Karpas-422 (cell line): ENCODE data around the gene C1orf159. TPM values are rescaled to one million over a fixed set of nuclear protein-coding genes. Genes with fewer than 3 reads are reported as not detected.

ENCODE experiments used
- DNase-seq: peaks from one replicate; pipeline ENCODE4 v3.0.0-alpha.2; 2015
- H2AFZ ChIP-seq: fragments of 200-600 bp; sonication (generic); 2 replicates; pipeline ENCODE4 v1.6.1; 2014; ENCODE audit warnings: antibody characterized with exemption, low read length, mixed read lengths
- H3K27ac ChIP-seq: fragments of 200-600 bp; sonication (generic); 2 replicates; pipeline ENCODE4 v1.5.1; 2014; ENCODE audit warnings: mild to moderate bottlenecking, low read length, moderate library complexity
- H3K27me3 ChIP-seq: fragments of 200-600 bp; sonication (generic); 2 replicates; pipeline ENCODE4 v1.6.1; 2014; ENCODE audit warnings: low read length, mixed read lengths
- H3K36me3 ChIP-seq: fragments of 200-600 bp; sonication (generic); 2 replicates; pipeline ENCODE4 v1.6.1; 2014; ENCODE audit warnings: low read length, mixed read lengths; ENCODE audit not compliant: insufficient read depth
- H3K4me1 ChIP-seq: fragments of 200-600 bp; sonication (generic); 2 replicates; pipeline ENCODE4 v1.6.1; 2014; ENCODE audit warnings: mild to moderate bottlenecking, low read length, mixed read lengths
- H3K4me2 ChIP-seq: fragments of 200-600 bp; sonication (generic); 2 replicates; pipeline ENCODE4 v1.6.1; 2014; ENCODE audit warnings: low read length, low read depth, mild to moderate bottlenecking; ENCODE audit not compliant: poor library complexity, severe bottlenecking
- H3K4me3 ChIP-seq: fragments of 200-600 bp; sonication (generic); 2 replicates; pipeline ENCODE4 v1.5.1; 2014; ENCODE audit warnings: mild to moderate bottlenecking, antibody characterized with exemption, low read length, mixed read lengths
- H3K79me2 ChIP-seq: fragments of 200-600 bp; sonication (generic); 2 replicates; pipeline ENCODE4 v1.6.1; 2014; ENCODE audit warnings: mild to moderate bottlenecking, low read length, mixed read lengths
- H3K9ac ChIP-seq: fragments of 200-600 bp; sonication (generic); 2 replicates; pipeline ENCODE4 v1.6.0; 2014; ENCODE audit warnings: low read length
- H3K9me2 ChIP-seq: fragments of 200-600 bp; sonication (generic), shearing (Covaris generic); replicated peaks from 2 replicates; pipeline ENCODE4 v1.6.0; 2014; ENCODE audit warnings: mild to moderate bottlenecking, low read length, moderate library complexity; ENCODE audit not compliant: insufficient read depth
- H3K9me3 ChIP-seq: fragments of 300-700, 200-600 bp; sonication (generic); 2 replicates; pipeline ENCODE4 v1.6.1; 2014; ENCODE audit warnings: low read length, mixed read lengths
- H4K20me1 ChIP-seq: fragments of 200-600 bp; sonication (generic); 2 replicates; pipeline ENCODE4 v1.6.1; 2014; ENCODE audit warnings: mild to moderate bottlenecking, antibody characterized with exemption, low read length, low read depth; ENCODE audit not compliant: insufficient read depth
- total RNA-seq: library from RNA; depleted of rRNA; stranded (reverse); fragments of >200 nt; shearing (Covaris generic); gene quantifications from 2 replicates; pipeline ENCODE4 v1.2.3, GENCODE V29; 2014; ENCODE audit warnings: low replicate concordance

The C1orf159 gene
- total RNA-seq, 1 experiment from 2014 or later: 10.2 TPM

DNA sequence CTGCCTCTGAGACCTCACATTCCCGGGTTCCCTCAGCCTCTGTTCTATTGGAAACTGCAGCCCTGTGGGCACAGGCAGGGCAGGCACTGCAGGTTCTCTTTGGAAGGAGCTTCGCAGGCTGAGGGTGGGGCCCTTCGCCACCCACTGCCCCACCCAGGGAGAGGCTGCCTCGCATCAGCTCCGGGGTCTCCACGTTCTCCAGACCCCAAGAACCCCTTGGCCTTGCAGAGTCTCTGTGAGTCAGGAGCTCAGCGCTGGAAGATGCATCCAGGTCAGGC lies 8.6 kb upstream of the C1orf159 start:
- H3K4me3 ChIP-seq: no peak overlapping the region
- H3K36me3 ChIP-seq: no peaks in the 10 kb centered on the region
- peaks cover 4% of the 10 kb centered on the region for H3K4me1 ChIP-seq
- no peak overlapping the region for H3K9ac ChIP-seq
- no peaks in the 10 kb centered on the region for H4K20me1 ChIP-seq
- no peaks in the 10 kb centered on the region for H3K9me3 ChIP-seq
- H3K79me2 ChIP-seq: no peaks in the 10 kb centered on the region
- DNase-seq: no peak
- H3K27ac ChIP-seq: no peak overlapping the region
- no peak overlapping the region for H3K4me2 ChIP-seq
- no peak overlapping the region for H2AFZ ChIP-seq
- H3K9me2 ChIP-seq: no peaks in the 10 kb centered on the region
- no peaks in the 10 kb centered on the region for H3K27me3 ChIP-seq

GRCh38 chr1:1123581-1124507 lies 8.0 kb upstream of the C1orf159 start:
- no peaks in the 10 kb centered on the region for H4K20me1 ChIP-seq
- no peaks in the 10 kb centered on the region for H3K9me2 ChIP-seq
- no peak overlapping the region for H3K4me3 ChIP-seq
- no peak overlapping the region for H3K27ac ChIP-seq
- no peak for DNase-seq
- no peak overlapping the region for H3K9ac ChIP-seq
- no peak overlapping the region for H2AFZ ChIP-seq
- H3K9me3 ChIP-seq: no peaks in the 10 kb centered on the region
- H3K79me2 ChIP-seq: no peaks in the 10 kb centered on the region
- H3K27me3 ChIP-seq: no peaks in the 10 kb centered on the region
- H3K4me1 ChIP-seq: peaks cover 6% of the 10 kb centered on the region
- no peaks in the 10 kb centered on the region for H3K36me3 ChIP-seq
- H3K4me2 ChIP-seq: no peak overlapping the region

GRCh38 chr1:1122981-1123480 lies 7.1 kb upstream of the C1orf159 start:
- DNase-seq: no peak
- H4K20me1 ChIP-seq: no peaks in the 10 kb centered on the region
- H3K4me1 ChIP-seq: peaks cover 11% of the 10 kb centered on the region
- no peak overlapping the region for H3K27ac ChIP-seq
- H3K79me2 ChIP-seq: no peaks in the 10 kb centered on the region
- no peak overlapping the region for H2AFZ ChIP-seq
- no peaks in the 10 kb centered on the region for H3K36me3 ChIP-seq
- no peak overlapping the region for H3K4me2 ChIP-seq
- no peak overlapping the region for H3K9ac ChIP-seq
- H3K9me3 ChIP-seq: no peaks in the 10 kb centered on the region
- no peaks in the 10 kb centered on the region for H3K9me2 ChIP-seq
- H3K27me3 ChIP-seq: no peaks in the 10 kb centered on the region
- no peak overlapping the region for H3K4me3 ChIP-seq

DNA sequence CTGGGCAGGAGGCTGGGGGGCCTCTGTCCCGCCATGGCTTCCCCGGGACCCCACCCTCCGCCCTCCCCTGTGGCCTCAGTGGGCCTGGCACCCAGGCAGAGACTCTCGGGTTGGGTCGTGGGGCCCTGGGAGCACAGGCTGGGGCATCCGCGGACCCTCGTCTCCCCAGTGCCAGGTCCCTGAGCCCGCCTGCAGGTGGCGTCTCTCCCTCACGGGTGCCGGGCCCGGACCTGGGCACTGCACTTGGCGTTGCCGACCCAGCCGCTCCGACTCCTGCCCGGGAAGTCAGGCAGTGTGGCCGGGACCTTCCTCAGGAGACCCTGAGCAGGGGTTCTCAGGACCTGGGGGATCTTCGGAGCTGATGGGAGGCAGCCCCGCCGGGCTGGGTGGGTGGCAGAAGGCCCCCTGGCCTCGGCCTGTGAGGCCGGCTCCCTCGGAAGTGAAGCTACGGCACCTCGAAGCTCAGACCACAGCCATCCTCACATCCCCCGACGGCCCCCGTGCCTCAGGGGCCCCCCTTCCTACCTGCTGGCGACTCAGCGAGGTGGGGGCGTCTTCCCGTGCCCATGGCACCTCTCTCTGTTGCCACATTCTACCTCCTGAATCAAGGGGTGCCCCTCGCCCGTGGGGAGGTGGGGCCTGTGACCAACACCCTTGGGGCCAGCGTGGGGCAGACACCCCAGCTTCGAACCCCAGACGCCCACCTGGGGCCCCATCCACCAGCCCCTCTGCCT lies 6.4 kb upstream of the C1orf159 start:
- H3K27ac ChIP-seq: no peak overlapping the region
- 0 out of 2 replicates have a peak, but pooled peaks cover 5% of the 10 kb centered on the region for H4K20me1 ChIP-seq
- no peaks in the 10 kb centered on the region for H3K79me2 ChIP-seq
- peak; percentile 90 for DNase-seq
- H3K27me3 ChIP-seq: no peaks in the 10 kb centered on the region
- peak overlapping the region; percentile 71; the same call in 1 of the 2 replicates for H2AFZ ChIP-seq
- H3K9me2 ChIP-seq: no peaks in the 10 kb centered on the region
- H3K4me2 ChIP-seq: peak overlapping the region; percentile 48
- H3K36me3 ChIP-seq: no peaks in the 10 kb centered on the region
- no peaks in the 10 kb centered on the region for H3K9me3 ChIP-seq
- H3K9ac ChIP-seq: peak overlapping the region; percentile 50
- peaks cover 11% of the 10 kb centered on the region for H3K4me1 ChIP-seq
- H3K4me3 ChIP-seq: no peak overlapping the region

GRCh38 chr1:1121611-1122077 lies 5.8 kb upstream of the C1orf159 start:
- H3K9me2 ChIP-seq: no peaks in the 10 kb centered on the region
- H3K36me3 ChIP-seq: no peaks in the 10 kb centered on the region
- H3K4me1 ChIP-seq: peaks cover 13% of the 10 kb centered on the region
- H3K27ac ChIP-seq: no peak overlapping the region
- no peak overlapping the region for H3K9ac ChIP-seq
- DNase-seq: no peak
- H3K27me3 ChIP-seq: no peaks in the 10 kb centered on the region
- no peak overlapping the region for H3K4me3 ChIP-seq
- H3K9me3 ChIP-seq: no peaks in the 10 kb centered on the region
- H3K79me2 ChIP-seq: no peaks in the 10 kb centered on the region
- no peak overlapping the region for H2AFZ ChIP-seq
- H4K20me1 ChIP-seq: 0 out of 2 replicates have a peak, but pooled peaks cover 5% of the 10 kb centered on the region
- no peak overlapping the region for H3K4me2 ChIP-seq

DNA sequence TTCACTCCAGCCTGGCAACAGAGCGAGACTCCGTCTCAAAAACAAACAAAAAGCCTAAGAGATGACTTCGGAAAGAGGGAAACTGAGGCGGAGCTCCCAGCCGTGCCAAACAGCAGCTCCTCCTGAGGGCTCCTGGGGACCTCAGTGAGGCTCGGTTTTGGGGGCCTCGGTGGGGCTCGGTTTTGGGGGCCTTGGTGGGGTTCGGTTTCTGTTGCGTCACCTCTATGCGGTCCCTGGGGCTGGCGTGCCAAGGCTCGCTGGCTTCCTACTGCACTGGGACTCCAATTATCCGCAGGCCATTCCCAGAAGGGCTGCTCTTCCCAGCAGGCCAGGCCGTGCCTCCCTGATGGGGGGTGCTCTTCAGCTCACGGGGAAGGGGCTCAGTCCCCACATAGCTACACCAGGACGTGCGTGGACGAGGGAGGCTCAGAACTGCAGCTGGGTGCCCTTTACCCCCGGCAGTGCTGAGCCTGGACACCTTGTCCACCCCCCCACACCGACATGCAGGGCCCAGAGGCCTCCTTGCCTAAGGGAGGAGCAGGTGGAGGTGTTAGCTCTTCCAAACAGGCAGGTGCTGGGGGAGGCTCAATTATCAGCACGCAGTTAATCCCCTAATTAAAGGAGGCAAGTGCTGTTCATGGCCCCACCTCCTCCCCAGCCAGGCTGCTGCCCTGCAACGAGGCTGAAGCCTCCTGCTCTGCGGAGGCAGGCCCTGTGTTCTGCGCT lies 5.1 kb upstream of the C1orf159 start:
- Histone ChIP-seq H3K4me1 (peaks cover 15% of the 10 kb centered on the region), H3K4me2 (no peak overlapping the region), H3K9me3 (no peaks in the 10 kb centered on the region), H3K4me3 (no peak overlapping the region), H4K20me1 (0 out of 2 replicates have a peak, but pooled peaks cover 5% of the 10 kb centered on the region), H3K27ac (no peak overlapping the region), H3K9me2 (no peaks in the 10 kb centered on the region), H3K27me3 (no peaks in the 10 kb centered on the region), H2AFZ (no peak overlapping the region), H3K79me2 (no peaks in the 10 kb centered on the region), H3K9ac (no peak overlapping the region), H3K36me3 (no peaks in the 10 kb centered on the region)
- DNase-seq: no peak

- H3K4me2 ChIP-seq: no peak overlapping the region
- no peak overlapping the region for H2AFZ ChIP-seq
- 0 out of 2 replicates have a peak, but pooled peaks cover 5% of the 10 kb centered on the region for H4K20me1 ChIP-seq
- no peak overlapping the region for H3K27ac ChIP-seq
- no peaks in the 10 kb centered on the region for H3K27me3 ChIP-seq
- H3K36me3 ChIP-seq: no peaks in the 10 kb centered on the region
- no peaks in the 10 kb centered on the region for H3K9me3 ChIP-seq
- H3K9me2 ChIP-seq: no peaks in the 10 kb centered on the region
- no peak for DNase-seq
- H3K9ac ChIP-seq: no peak overlapping the region
- no peak overlapping the region for H3K4me3 ChIP-seq
- H3K4me1 ChIP-seq: peaks cover 16% of the 10 kb centered on the region
- peaks cover 2% of the 10 kb centered on the region for H3K79me2 ChIP-seq
These were observed 4.2 kb upstream of the C1orf159 start for GRCh38 chr1:1120096-1120495.
